Osteoblast (primary cell): ENCODE results near the gene SPATA45. TPM values are rescaled to one million over a fixed set of nuclear protein-coding genes. Genes with fewer than 3 reads are reported as not detected.
A peak's percentile ranks its signal among the peaks of the same experiment; 100 is the strongest.

Experiments
- DNase-seq: peaks from one replicate; pipeline ENCODE4 v3.0.0; 2011; ENCODE audit warnings: low spot score, mixed read lengths; ENCODE audit not compliant: insufficient read length; ENCODE audit errors: missing footprints
- H2AFZ ChIP-seq: 2 replicates; pipeline ENCODE4 v1.6.0; 2011; ENCODE audit warnings: mild to moderate bottlenecking, low read length
- H3K27ac ChIP-seq: 2 replicates; pipeline ENCODE4 v1.5.1; 2011; ENCODE audit warnings: mild to moderate bottlenecking, low read depth, low read length, moderate library complexity
- H3K27me3 ChIP-seq: 2 replicates; pipeline ENCODE4 v1.6.0; 2012; ENCODE audit warnings: mild to moderate bottlenecking, control low read depth, inconsistent platforms, low read length, moderate library complexity; ENCODE audit not compliant: insufficient read depth
- H3K36me3 ChIP-seq: 2 replicates; pipeline ENCODE4 v1.5.1; 2011; ENCODE audit warnings: mild to moderate bottlenecking, low read length, control low read depth, moderate library complexity; ENCODE audit not compliant: insufficient read depth
- H3K4me1 ChIP-seq: 2 replicates; pipeline ENCODE4 v1.5.1; 2011; ENCODE audit warnings: mild to moderate bottlenecking, low read length, control low read depth, moderate library complexity; ENCODE audit not compliant: insufficient read depth
- H3K4me2 ChIP-seq: 2 replicates; pipeline ENCODE4 v1.6.0; 2011; ENCODE audit warnings: mild to moderate bottlenecking, low read length; ENCODE audit not compliant: insufficient read depth
- H3K4me3 ChIP-seq: fragments of 200-600 bp; sonication (generic); 3 replicates; pipeline ENCODE4 v1.5.1; 2012; ENCODE audit warnings: mild to moderate bottlenecking, low read length, inconsistent platforms; ENCODE audit not compliant: insufficient read depth
- H3K79me2 ChIP-seq: 2 replicates; pipeline ENCODE4 v1.6.0; 2012; ENCODE audit warnings: mild to moderate bottlenecking, low read length, control low read depth, inconsistent platforms; ENCODE audit not compliant: insufficient read depth
- H3K9me3 ChIP-seq: 2 replicates; pipeline ENCODE4 v1.5.1; 2011; ENCODE audit warnings: low read depth, low read length, control low read depth
- H4K20me1 ChIP-seq: 2 replicates; pipeline ENCODE4 v1.6.0; 2012; ENCODE audit warnings: mild to moderate bottlenecking, low read length, control low read depth; ENCODE audit not compliant: insufficient read depth
- CTCF ChIP-seq: IDR thresholded peaks from 2 replicates; pipeline ENCODE4 v1.5.1; 2011; ENCODE audit warnings: mild to moderate bottlenecking, low read depth, low read length, moderate library complexity; ENCODE audit errors: extremely low read depth
- total RNA-seq: library from RNA; depleted of rRNA; stranded (reverse); fragments of >200 nt; gene quantifications from 2 replicates; pipeline ENCODE4 v1.2.3, GENCODE V29; 2012

The SPATA45 gene
- total RNA-seq, 1 donor, result not detected

DNA sequence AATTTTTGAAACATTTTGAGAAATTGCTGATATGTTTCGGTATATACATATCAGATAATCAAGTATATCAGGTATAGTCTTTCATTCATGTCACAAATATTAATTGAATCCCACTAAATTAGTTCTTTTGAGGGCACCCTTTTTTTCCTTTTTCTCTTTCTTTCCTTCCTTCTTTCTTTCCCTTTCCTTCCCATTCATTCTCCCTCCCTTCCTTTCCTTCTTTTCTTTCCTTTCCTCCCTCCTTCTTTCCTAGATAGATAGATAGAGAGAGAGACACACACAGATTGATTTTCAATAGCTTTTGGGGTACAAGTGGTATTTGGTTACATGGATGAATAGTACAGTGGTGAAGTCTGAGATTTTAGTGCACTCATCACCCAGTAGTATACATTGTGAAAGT is 61.6 kb downstream of the SPATA45 start:
- Histone ChIP-seq H3K4me2 (no peak overlapping the region), H3K9me3 (no peaks in the 10 kb centered on the region), H3K79me2 (peaks cover 14% of the 10 kb centered on the region), H3K27ac (no peak overlapping the region), H4K20me1 (no peaks in the 10 kb centered on the region), H3K4me3 (no peak overlapping the region), H3K4me1 (peaks cover 1% of the 10 kb centered on the region), H2AFZ (no peak overlapping the region), H3K36me3 (peaks cover 8% of the 10 kb centered on the region), H3K27me3 (no peaks in the 10 kb centered on the region)
- no peak for DNase-seq
- TF ChIP-seq CTCF, result no peak

DNA sequence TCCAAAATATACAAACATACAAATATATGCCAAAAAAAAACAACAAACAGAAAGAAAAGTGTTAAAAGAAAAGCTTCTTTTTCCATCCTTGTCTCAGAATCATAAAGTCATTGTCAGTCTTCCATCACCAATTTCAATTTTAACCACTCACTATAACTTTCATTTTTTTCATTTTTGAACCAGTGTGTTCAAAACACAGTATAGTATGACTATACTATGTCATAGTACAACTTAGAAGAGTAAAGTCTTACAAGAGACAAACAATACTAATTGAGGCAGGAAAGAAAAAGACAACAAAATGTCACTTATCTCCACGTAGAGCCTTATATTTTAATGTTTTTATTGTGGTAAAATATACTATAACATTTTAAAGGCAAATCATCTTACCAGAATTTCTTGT is 63.5 kb downstream of the SPATA45 start:
- Histone ChIP-seq H3K4me3 (no peak overlapping the region), H3K9me3 (no peaks in the 10 kb centered on the region), H4K20me1 (no peaks in the 10 kb centered on the region), H3K27ac (no peak overlapping the region), H3K4me2 (no peak overlapping the region), H3K4me1 (no peaks in the 10 kb centered on the region), H3K27me3 (no peaks in the 10 kb centered on the region), H3K79me2 (peaks cover 5% of the 10 kb centered on the region), H2AFZ (no peak overlapping the region), H3K36me3 (peaks cover 14% of the 10 kb centered on the region)
- no peak for DNase-seq
- TF ChIP-seq CTCF, result no peak

DNA sequence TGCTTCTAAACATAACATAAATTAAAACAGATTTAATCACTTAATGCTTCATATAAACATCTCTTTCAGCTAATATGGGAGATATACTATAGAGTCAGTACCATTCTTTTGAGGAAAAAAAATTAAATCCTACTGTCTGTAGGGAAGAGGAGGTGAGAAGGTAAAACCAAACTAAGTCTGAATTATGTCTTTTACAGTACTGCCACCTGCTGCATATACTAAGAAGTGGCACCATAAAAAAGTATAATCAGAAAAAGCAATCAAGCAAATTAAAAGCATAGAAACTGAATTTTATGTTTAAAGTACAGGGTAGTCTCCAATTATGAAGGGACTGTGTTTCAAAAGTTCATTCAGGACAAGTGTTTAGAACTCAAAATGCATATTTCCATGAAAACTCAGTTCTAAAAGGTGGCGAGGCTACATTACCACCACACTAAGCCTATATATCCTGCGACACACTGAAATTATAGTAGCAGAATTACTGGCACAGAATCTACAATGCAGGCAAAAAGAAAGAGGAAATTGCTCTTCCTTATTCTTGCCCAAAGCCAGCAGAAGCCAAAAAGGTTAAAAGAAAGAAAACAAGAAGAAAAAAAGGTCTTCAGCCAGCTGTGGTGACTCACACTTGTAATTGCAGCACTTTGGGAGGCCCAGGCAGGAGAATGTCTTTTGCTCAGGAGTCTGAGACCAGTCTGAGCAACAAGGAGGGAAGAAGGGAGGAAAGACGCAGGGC is 64.9 kb downstream of the SPATA45 start:
- Histone ChIP-seq H3K27ac (peak overlapping the region; percentile 15), H3K9me3 (no peaks in the 10 kb centered on the region), H3K27me3 (no peaks in the 10 kb centered on the region), H3K4me2 (no peak overlapping the region), H2AFZ (no peak overlapping the region), H3K36me3 (peaks cover 14% of the 10 kb centered on the region), H3K4me1 (no peaks in the 10 kb centered on the region), H4K20me1 (no peaks in the 10 kb centered on the region), H3K79me2 (no peaks in the 10 kb centered on the region), H3K4me3 (no peak overlapping the region)
- peak; percentile 66 for TF ChIP-seq CTCF
- peak; percentile 37 for DNase-seq

- no peak overlapping the region for H3K4me3 ChIP-seq
- H3K36me3 ChIP-seq, result peaks cover 11% of the 10 kb centered on the region
- no peak overlapping the region for H3K27ac ChIP-seq
- H2AFZ ChIP-seq, result no peak overlapping the region
- H3K79me2 ChIP-seq, result no peaks in the 10 kb centered on the region
- H3K4me1 ChIP-seq, result no peaks in the 10 kb centered on the region
- H4K20me1 ChIP-seq, result no peaks in the 10 kb centered on the region
- no peak overlapping the region for H3K4me2 ChIP-seq
- TF ChIP-seq CTCF, result no peak
- H3K27me3 ChIP-seq, result no peaks in the 10 kb centered on the region
- H3K9me3 ChIP-seq, result no peaks in the 10 kb centered on the region
- peak; percentile 11 for DNase-seq
Observed at GRCh38 chr1:212781225-212781624, 66.2 kb downstream of the SPATA45 start.
